Breast epithelium (tissue), 4 donors: ENCODE data around the gene BCAS1. TPM values are rescaled to one million over a fixed set of nuclear protein-coding genes. Genes with fewer than 3 reads are reported as not detected.

Source experiments
- DNase-seq, 2 donors: peaks; one replicate each; pipeline ENCODE4 v3.0.0-alpha.2; 2019; ENCODE audit warnings: low spot score in 2 of 2
- H3K27ac ChIP-seq, 2 donors: fragments of 200-600 bp; sonication (generic) in 1 of 2; one replicate each; pipeline ENCODE4 v1.5.1; 2016 to 2019; ENCODE audit warnings: mild to moderate bottlenecking in 1 of 2
- H3K27me3 ChIP-seq, 2 donors: fragments of 200-600 bp; sonication (generic) in 1 of 2; one replicate each; pipeline versions ENCODE4 v1.5.1 to v1.6.0; 2017 to 2019; ENCODE audit warnings: control low read depth in 1 of 2, mild to moderate bottlenecking in 1 of 2
- H3K36me3 ChIP-seq: fragments of 200-600 bp; one replicate; pipeline ENCODE4 v1.5.1; 2019
- H3K4me1 ChIP-seq, 2 donors: fragments of 200-600 bp; sonication (generic); one replicate each; pipeline ENCODE4 v1.5.1; 2016 to 2019; ENCODE audit warnings: control low read depth in 1 of 2
- H3K4me3 ChIP-seq, 3 donors: fragments of 200-600 bp; sonication (generic); 1 replicate in 2 of 3; 2 replicates in 1 of 3; pipeline ENCODE4 v1.5.1; 2016 to 2019; ENCODE audit warnings: mild to moderate bottlenecking in 3 of 3, moderate library complexity in 2 of 3
- H3K9me3 ChIP-seq, 2 donors: fragments of 200-600 bp; sonication (generic) in 1 of 2; one replicate each; pipeline ENCODE4 v1.5.1; 2016 to 2019; ENCODE audit warnings: control low read depth in 1 of 2
- POLR2A ChIP-seq: fragments of 450-650 bp; IDR thresholded peaks from one replicate; pipeline ENCODE4 v1.6.1; 2016; ENCODE audit warnings: antibody characterized with exemption, mild to moderate bottlenecking, moderate library complexity
- POLR2AphosphoS5 ChIP-seq, 3 donors: sonication (generic); formaldehyde crosslinking; IDR thresholded peaks; one replicate each; pipeline ENCODE4 v1.6.1; 2017; ENCODE audit warnings: antibody characterized with exemption in 3 of 3
- intact Hi-C: fragments of 100-400 bp; cut with DNase I; formaldehyde crosslinking; loops from one replicate; pipeline ENCODE4 v1.15.1; 2023; ENCODE audit warnings: low total_unique reads
- total RNA-seq, 3 donors: library from RNA; depleted of rRNA; stranded (reverse); fragments of >200 nt; gene quantifications; one replicate each; pipeline ENCODE4 v1.1.0, GENCODE V29; 2016
- TF ChIP-seq, protein P1 (sequence below), 3 donors: fragments of 450-650 bp; IDR thresholded peaks; one replicate each; pipeline ENCODE4 v1.5.1; 2016 to 2017; ENCODE audit warnings: antibody characterized with exemption in 3 of 3, mild to moderate bottlenecking in 3 of 3, moderate library complexity in 3 of 3

The BCAS1 gene
- total RNA-seq, 3 donors from 2014 or later: 0.98 to 3.1 TPM; not detected in 1

- TF ChIP-seq POLR2AphosphoS5 (IDR thresholded peaks at IDR 0.05) (no peak), POLR2A (no peak)
- TF ChIP-seq, protein P1, sequence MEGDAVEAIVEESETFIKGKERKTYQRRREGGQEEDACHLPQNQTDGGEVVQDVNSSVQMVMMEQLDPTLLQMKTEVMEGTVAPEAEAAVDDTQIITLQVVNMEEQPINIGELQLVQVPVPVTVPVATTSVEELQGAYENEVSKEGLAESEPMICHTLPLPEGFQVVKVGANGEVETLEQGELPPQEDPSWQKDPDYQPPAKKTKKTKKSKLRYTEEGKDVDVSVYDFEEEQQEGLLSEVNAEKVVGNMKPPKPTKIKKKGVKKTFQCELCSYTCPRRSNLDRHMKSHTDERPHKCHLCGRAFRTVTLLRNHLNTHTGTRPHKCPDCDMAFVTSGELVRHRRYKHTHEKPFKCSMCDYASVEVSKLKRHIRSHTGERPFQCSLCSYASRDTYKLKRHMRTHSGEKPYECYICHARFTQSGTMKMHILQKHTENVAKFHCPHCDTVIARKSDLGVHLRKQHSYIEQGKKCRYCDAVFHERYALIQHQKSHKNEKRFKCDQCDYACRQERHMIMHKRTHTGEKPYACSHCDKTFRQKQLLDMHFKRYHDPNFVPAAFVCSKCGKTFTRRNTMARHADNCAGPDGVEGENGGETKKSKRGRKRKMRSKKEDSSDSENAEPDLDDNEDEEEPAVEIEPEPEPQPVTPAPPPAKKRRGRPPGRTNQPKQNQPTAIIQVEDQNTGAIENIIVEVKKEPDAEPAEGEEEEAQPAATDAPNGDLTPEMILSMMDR (IDR thresholded peaks at IDR 0.05): no peak
- peaks cover 6 to 25% of the 10 kb centered on the region in 2 donors for H3K9me3 ChIP-seq
- H3K36me3 ChIP-seq: no peaks in the 10 kb centered on the region
- no peaks in the 10 kb centered on the region for H3K4me1 ChIP-seq
- DNase-seq: no peak
- intact Hi-C loops: no loop called here
- no peak overlapping the region for H3K27ac ChIP-seq
- H3K27me3 ChIP-seq: no peaks in the 10 kb centered on the region
- no peak overlapping the region for H3K4me3 ChIP-seq
Measured at GRCh38 chr20:53999077-53999476, 71.3 kb downstream of the BCAS1 start.

DNA sequence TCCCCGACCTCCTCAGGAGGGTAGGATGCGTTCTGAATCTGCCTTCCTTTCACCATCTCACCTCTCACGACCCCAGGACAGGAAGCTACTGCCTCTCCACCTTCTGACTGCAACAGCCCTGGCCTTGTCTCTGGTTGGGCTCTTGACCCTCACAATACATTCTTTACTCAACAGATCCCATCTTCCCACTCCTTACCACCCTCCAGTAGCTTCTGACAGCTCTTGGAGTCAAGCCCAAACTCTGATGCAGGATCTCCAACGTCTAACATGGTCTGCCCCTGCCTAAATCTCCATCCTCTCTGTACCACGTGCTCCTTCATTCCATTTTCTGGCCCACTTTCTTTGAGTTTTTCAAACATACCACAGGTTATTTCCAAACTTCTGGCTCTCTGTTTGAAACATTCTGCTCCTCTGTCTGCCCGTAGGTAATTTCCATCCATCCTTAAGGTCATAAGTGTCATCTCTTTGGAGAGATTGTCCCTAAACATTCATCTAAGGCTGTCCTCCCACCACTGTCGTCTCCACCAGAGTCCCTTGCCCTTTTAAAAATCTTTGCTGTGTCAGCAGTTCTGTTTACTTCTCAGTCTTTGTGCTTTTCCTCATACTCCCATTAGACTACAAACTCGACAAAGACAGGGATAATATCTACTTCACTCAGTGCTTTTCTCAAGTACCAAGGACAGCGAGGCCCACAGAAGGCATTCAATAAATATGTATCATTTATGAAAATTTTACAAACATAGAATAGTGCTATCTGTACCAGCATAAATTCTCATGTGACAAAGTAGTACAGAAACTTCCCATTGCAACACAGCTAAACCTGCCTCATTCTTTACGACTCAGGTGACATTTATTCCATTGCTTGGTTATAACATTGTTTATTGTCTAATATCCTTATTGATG lies 73.6 kb downstream of the BCAS1 start:
- no peaks in the 10 kb centered on the region for H3K27me3 ChIP-seq
- TF ChIP-seq POLR2A (no peak), POLR2AphosphoS5 (IDR thresholded peaks at IDR 0.05) (no peak)
- TF ChIP-seq, protein P1 (IDR thresholded peaks at IDR 0.05): no peak

GRCh38 chr20:53995949-53996348 lies 74.4 kb downstream of the BCAS1 start:
- no peaks in the 10 kb centered on the region for H3K4me1 ChIP-seq
- no peak for DNase-seq
- H3K36me3 ChIP-seq: no peaks in the 10 kb centered on the region
- H3K9me3 ChIP-seq: peaks cover 0 to 11% of the 10 kb centered on the region in 2 donors
- intact Hi-C loops: no loop called here
- no peak overlapping the region for H3K4me3 ChIP-seq
- H3K27me3 ChIP-seq: no peaks in the 10 kb centered on the region
- no peak overlapping the region for H3K27ac ChIP-seq
- no peak for TF ChIP-seq POLR2AphosphoS5 (IDR thresholded peaks at IDR 0.05)

More for the DNA sequence above, 73.6 kb downstream of the BCAS1 start:
- no peak overlapping the region for H3K4me3 ChIP-seq
- H3K9me3 ChIP-seq: peaks cover under 1 to 19% of the 10 kb centered on the region in 2 donors
- no peaks in the 10 kb centered on the region for H3K4me1 ChIP-seq
- DNase-seq: no peak
- H3K36me3 ChIP-seq: no peaks in the 10 kb centered on the region
- H3K27ac ChIP-seq: no peak overlapping the region
- intact Hi-C loops: no loop called here

DNA sequence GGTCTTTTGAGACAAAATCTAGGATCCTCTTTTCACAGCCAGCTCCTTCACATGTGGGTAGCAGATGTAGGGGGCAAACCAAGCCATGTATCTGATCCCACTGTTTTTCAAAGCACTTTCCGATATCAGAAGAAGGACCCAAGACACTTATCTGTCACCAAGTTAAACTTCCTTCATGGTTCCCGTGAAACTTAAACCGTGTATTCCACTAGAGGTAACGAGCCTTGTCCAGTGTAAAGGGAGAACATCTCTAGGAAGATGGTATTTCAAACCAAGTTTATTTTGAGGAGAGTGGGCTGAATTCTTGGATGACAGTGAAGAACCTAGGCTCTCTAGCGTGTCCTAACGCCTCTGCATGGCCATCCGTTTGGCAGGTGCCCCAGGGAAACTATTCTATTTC lies 76.3 kb downstream of the BCAS1 start:
- no peak for DNase-seq
- H3K4me1 ChIP-seq: no peaks in the 10 kb centered on the region
- no peak overlapping the region for H3K27ac ChIP-seq
- H3K36me3 ChIP-seq: no peaks in the 10 kb centered on the region
- H3K9me3 ChIP-seq: no peaks in the 10 kb centered on the region
- TF ChIP-seq POLR2A: no peak
- no peak for TF ChIP-seq POLR2AphosphoS5 (IDR thresholded peaks at IDR 0.05)
- TF ChIP-seq, protein P1 (IDR thresholded peaks at IDR 0.05): no peak
- no peak overlapping the region for H3K4me3 ChIP-seq
- intact Hi-C loops: no loop called here
- no peaks in the 10 kb centered on the region for H3K27me3 ChIP-seq

DNA sequence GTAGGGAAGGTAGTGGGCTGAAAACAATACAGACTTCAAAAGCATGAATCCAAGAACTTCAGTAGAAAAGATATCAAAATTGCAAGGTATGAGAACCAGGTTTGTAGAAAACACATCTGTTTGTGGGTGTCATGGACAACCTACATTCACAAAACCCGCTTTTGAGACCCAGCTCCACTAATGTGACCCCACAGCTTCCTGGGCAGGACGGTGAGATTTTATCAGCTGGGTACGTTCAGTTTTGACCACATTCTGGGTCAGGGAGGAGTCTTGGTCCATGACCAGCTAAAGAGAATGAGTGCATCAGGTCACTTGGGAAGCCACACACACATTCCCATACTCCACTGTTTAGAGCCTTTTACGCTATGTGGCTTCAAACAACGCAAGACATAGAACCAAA lies 77.1 kb downstream of the BCAS1 start:
- TF ChIP-seq, protein P1 (IDR thresholded peaks at IDR 0.05): no peak
- TF ChIP-seq POLR2A (no peak), POLR2AphosphoS5 (IDR thresholded peaks at IDR 0.05) (no peak)
- Histone ChIP-seq H3K27me3 (no peaks in the 10 kb centered on the region), H3K27ac (no peak overlapping the region), H3K9me3 (no peaks in the 10 kb centered on the region), H3K4me1 (no peaks in the 10 kb centered on the region), H3K36me3 (no peaks in the 10 kb centered on the region), H3K4me3 (no peak overlapping the region)
- no peak for DNase-seq
- intact Hi-C loops: no loop called here
